Stimulated activated CD4-positive, alpha-beta T cell treated with anti-CD3 and anti-CD28 coated beads, Interleukin-4, amount 100 ng/mL, for 24 hours (primary cell): Measurements from ENCODE around the gene LBX1.
"Not testable (repeated sequence)": the region's sequence is repeated elsewhere in the genome, so short reads cannot be mapped to it uniquely, and the experiment has no call there.

Source experiments
- DNase-seq: peaks from one replicate; pipeline ENCODE4 v3.0.0-alpha.2; 2020

The LBX1 gene

GRCh38 chr10:101202667-101203066 lies 26.6 kb downstream of the LBX1 start:
- DNase-seq = not testable (repeated sequence)

DNA sequence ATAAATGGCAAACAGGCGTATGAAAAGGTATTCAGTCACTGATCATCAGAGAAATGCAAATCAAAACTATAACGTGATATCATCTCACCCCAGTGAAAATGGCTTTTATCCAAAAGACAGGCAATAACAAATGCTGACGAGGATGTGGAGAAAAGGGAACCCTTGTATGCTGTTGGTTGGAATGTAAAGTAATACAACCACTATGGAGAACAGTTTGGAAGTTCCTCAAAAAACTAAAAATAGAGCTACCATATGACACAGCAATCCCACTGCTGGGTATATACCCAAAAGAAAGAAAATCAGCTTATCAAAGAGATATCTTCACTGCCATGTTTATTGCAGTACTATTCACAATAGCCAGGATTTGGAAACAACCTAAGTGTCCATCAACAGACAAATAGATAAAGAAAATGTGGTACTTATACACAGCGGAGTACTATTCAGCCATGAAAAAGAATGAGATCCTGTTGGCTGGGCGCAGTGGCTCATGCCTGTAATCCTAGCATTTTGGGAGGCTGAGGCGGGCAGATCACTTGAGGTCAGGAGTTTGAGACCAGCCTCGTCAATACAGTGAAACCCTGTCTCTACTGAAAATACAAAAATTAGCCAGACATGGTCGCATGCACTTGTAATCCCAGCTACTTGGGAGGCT lies 30.8 kb downstream of the LBX1 start:
- not testable (repeated sequence) for DNase-seq

- no peak for DNase-seq
Measured at GRCh38 chr10:101195921-101196320, 33.3 kb downstream of the LBX1 start.

- no peak for DNase-seq
Measured at GRCh38 chr10:101189461-101190401, 39.5 kb downstream of the LBX1 start.

DNA sequence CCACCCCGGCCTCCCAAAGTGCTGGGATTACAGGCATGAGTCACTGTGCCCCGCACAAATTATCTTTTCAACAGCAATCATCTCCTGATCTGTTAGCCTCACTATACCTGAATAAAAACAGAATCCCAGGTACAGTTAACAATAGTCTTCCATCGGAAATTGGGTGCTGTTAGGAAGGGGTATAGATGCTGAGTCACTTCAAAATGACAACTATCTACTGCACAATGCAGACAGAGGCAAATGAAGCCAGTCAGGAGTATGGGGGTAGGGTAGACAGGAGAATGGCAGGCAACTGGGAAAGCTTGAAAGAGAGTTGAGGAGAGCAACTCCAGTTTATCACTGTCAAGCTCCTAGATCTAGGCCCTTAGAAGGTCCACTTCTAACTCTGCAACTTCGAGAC lies 40.3 kb downstream of the LBX1 start:
- no peak for DNase-seq

DNA sequence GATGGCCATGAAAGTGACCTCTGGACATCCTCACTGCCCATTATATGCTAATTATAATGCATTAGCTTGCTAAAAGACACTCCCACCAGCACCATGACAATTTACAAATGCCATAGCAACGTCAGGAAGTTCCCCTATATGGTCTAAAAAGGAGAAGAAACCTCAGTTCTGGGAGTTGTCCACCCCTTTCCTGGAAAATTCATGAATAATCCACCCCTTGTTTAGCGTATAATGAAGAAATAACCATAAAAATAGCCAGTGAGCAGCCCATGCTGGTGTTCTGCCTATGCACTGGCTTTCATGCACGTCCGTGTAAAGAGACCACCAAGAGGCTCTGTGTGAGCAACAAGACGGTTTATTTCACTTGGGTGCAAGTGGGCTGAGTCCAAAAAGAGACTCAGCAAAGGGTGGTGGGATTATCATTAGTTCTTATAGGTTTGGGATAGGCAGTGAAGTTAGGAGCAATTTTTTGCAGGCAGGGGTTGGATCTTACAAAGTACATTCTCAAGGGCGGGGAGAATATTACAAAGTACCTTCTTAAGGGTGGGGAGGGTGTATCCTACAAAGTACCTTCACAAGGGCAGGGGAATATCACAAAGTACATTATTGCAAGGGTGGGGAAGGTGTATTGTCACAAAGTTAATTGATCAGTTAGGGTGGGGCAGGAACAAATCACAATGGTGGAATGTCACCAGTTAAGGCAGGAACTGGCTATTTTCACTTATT lies 45.6 kb downstream of the LBX1 start:
- no peak for DNase-seq

DNA sequence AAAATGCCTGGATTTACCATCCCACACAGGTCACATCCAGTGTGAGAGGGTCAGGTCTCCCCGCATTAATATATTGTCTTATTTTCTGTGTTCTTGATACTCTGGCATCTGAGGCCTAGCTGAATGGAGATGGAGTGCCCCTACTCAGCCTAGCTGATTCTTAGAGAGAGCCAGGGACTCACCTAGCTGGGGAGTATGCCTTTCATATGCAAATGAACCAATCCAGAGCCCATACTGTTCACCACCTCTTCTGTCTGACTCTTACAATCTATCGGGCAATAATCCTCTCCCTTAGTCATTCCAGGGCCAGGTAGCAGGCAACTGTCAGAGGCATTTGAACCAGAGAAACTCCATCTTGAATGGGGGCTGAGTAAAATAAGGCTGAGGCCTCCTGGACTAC lies 46.3 kb downstream of the LBX1 start:
- no peak for DNase-seq
